8988T (cell line): Measurements from ENCODE around the gene GXYLT2.
"Not testable (repeated sequence)": the region's sequence is repeated elsewhere in the genome, so short reads cannot be mapped to it uniquely, and the experiment has no call there.

Source experiments
- DNase-seq: peaks from one replicate; pipeline ENCODE4 v3.0.0; 2011

The GXYLT2 gene

DNA sequence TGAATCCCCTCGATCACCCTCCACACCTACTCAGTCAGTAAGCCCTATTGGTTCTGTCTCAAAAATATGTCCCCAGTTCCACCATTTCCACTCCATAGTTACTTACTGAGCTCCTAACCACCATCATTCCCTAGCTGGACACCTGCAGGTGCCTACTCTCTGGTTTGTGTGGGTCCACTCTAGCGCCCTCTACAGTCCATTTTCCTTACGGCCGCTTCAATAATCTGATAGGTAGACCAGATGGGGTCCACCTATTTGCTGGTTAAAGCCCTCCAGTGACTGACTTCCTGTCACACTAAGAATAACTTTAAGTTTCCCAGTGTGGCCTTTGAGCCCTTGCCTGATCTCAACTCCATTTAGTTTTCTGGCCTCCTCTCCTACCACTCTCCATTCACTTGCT, 5.0 kb downstream of the GXYLT2 start:
- DNase-seq: peak; percentile 39

DNA sequence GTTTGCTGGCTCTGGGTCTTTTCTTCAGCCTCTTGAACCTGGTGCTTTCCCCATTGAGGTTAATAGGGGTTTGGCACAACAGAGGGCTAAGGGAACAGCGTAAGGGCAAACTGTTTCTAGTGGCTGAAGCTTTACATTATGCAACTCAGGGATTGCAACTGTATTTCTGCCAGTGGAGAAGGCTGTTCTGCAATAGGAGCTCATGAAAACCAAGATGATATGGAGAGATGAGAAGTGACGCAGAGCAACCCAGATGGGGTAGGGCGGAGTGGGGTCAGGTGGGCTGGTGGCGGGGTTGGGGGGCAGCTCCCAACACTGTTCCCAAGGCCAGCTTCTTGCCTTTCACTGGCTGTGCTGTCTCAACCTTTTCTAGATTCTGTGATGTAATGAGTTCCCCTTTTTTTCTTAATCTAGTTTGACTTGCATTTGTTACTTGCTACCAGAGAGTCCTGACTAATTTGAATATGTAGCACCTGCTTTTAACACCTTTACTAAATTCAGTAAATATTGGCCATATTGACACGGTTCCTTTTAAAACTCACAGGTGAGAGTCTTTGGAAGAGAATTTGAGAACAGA, 7.2 kb downstream of the GXYLT2 start:
- no peak for DNase-seq

- DNase-seq: no peak
Observed at GRCh38 chr3:72896996-72897757, 9.3 kb downstream of the GXYLT2 start.

DNA sequence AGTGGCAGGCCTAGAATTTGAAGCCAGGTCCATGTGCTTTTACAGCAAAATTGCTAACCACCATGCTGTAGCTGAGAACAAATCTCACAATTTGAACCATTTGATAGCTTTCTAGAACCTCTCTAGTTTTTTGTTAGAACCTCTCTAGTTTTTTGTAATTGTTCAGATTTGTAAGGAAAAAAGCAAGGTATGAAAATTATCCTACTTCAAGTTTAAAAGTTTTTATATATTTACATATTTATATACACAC, 9.8 kb downstream of the GXYLT2 start:
- no peak for DNase-seq

- no peak for DNase-seq
Observed at GRCh38 chr3:72899349-72899765, 11.5 kb downstream of the GXYLT2 start.

GRCh38 chr3:72900048-72900447, 12.2 kb downstream of the GXYLT2 start:
- DNase-seq: no peak

DNA sequence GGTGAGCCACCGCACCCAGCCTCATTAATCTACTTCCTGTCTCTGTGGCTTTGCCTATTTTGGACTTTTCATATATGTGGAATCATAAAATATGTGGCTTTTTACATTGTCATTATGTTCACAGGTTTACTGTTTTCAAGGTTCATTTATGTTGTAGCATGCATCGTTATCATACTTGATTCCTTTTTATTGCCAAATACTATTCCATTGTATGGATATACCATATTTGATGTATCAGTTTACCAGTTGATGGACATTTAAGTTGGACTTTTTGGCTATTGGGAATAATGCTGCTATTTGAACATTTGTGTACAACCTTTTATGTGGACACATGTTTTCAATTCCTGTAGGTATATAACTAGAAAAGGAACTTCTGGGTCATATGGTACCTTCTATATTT, 14.0 kb downstream of the GXYLT2 start:
- no peak for DNase-seq

DNA sequence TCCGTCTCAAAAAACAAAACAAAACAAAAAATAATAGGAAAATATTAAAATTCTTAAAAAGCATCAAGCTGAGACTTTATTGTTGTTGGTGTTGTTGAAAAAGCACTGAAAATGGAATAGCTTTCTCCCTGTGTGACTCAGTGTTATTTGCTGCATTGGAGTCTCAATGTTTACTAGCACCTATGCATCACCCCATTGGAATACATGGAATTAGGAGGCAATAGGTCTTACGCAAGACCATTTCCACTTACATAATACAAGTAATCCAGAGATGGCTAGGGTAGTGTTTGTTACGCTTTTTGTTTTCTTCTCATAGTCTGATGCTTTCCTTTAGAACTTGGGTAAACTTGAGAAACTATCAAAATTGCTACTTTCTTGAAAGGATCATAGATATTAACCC, 15.2 kb downstream of the GXYLT2 start:
- peak; percentile 72 for DNase-seq

- DNase-seq: no peak
Observed at GRCh38 chr3:72904163-72904562, 16.3 kb downstream of the GXYLT2 start.

GRCh38 chr3:72906154-72906553, 18.3 kb downstream of the GXYLT2 start:
- no peak for DNase-seq

- no peak for DNase-seq
Observed at GRCh38 chr3:72907131-72907711, 19.4 kb downstream of the GXYLT2 start.

DNA sequence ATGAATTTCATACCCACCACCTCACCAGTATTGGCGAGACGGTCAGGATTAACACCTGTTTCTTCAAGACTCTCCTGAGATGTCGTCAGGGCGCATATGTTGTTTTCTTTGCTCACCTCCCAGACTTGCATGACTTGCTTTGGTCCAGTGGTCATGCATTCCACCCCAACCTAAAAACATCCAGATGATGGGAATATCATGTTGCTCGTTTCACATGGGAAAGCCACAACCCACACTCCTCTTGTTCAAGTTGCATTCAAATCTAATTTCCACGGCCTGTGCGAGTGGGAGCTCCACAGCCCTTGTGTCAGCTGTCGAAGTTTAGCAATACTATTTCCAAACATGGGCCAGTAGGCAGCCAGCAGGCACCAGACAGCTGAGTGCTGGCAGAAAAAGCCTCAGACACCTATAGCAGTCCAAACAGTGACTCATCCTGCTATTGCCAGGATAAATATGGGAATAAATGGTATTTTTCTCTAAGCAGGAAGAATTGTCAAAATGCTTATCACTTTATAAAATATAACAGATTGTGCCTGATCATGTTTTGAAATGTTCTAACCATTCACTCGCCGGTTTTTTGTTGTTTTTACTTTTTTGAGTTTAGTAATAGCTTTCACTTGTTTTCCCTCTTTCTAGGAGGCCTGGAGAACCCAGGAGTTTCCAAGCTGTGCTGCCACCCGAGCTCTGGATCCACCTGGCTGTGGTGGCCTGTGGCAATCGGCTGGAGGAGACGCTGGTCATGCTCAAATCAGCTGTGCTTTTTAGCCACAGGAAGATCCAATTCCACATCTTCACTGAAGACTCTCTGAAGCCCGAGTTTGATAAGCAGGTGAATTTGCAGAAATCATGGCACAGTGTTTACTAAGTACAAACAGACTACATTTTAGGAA, 20.1 kb downstream of the GXYLT2 start:
- DNase-seq: no peak

DNA sequence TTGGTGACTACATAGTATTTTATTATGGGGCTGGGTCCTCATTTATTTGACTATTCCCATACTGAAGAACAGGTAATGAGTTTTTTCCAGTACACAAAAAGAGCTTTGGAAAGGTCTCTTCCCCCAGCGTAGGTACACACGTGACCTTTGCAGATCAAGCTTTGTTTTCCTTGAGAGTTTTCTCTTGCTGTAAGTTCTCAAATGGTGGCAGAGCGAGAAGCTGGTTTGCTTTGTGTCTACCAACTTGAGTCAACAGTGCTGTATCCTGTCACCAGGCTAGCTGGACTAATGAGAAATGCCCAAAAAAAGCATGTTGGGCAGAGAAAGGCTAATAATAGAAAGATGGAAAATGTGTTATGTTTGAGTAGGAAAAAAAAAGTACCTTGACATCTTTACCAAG, 21.7 kb downstream of the GXYLT2 start:
- DNase-seq: no peak

GRCh38 chr3:72912532-72912931, 24.7 kb downstream of the GXYLT2 start:
- DNase-seq: no peak

DNA sequence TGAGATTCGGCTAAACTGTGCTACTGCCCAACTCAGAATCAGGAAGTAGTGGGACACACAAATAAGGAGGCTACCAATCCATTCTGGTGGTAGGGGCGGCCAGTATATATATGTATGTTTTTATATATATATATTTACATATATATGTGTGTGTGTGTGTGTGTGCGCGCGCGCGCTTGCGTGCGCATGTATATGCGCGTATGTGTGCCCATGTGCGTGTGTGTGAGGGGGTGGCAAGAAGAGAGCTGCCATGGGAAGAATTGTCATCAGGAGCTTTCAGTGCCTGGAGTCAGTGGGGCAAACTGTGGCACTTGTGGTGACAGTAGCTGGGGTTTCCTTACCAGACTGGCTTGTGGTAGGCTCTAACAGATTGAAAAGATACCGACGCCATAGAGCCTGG, 26.5 kb downstream of the GXYLT2 start:
- DNase-seq: no peak

- DNase-seq: no peak
Observed at GRCh38 chr3:72916250-72916649, 28.4 kb downstream of the GXYLT2 start.

- no peak for DNase-seq
Observed at GRCh38 chr3:72919520-72919919, 31.7 kb downstream of the GXYLT2 start.

DNA sequence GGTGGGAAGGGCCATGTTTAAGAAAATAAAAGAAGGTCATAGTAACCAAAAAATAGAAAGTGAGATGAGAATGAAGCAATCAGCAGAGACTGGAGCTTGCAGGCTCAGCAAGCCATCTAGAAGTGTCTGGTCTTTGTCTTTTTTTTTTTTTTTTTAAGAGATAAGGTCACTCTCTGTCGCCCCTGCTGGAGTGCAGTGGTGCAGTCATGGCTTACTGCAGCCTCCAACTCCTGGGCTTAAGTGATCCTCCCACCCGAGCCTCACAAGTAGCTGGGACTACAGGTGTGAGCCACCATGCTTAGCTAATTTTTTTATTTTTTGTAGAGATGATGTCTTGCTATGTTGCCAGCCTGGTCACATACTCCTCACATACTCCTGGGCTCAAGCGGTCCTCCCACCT, 36.2 kb downstream of the GXYLT2 start:
- no peak for DNase-seq

GRCh38 chr3:72928781-72929735, 41.2 kb downstream of the GXYLT2 start:
- DNase-seq: not testable (repeated sequence)

GRCh38 chr3:72930754-72931153, 42.9 kb downstream of the GXYLT2 start:
- DNase-seq: no peak

GRCh38 chr3:72932416-72932815, 44.6 kb downstream of the GXYLT2 start:
- no peak for DNase-seq

GRCh38 chr3:72938471-72939265, 50.8 kb downstream of the GXYLT2 start:
- peak; percentile 29 for DNase-seq
